ENCODE measurements around the gene RFPL1. TPM values are rescaled to one million over a fixed set of nuclear protein-coding genes. Genes with fewer than 3 reads are reported as not detected.

The RFPL1 gene
- total RNA-seq, 1 donor from 2014 or later: not detected

- Mint-ChIP-seq H3K9me3 (no peaks in the 10 kb centered on the region), H3K36me3 (no peaks in the 10 kb centered on the region), H3K27me3 (no peaks in the 10 kb centered on the region), H3K4me3 (no peak overlapping the region), H3K27ac (no peak overlapping the region), H3K4me1 (ENCODE audit: unreplicated experiment) (peaks cover 8% of the 10 kb centered on the region)
- no peak for DNase-seq (ENCODE audit: extremely low spot score, unreplicated experiment)
- no peak for TF ChIP-seq CTCF (conservative IDR thresholded peaks at IDR 0.05)
Observed at GRCh38 chr22:29447906-29448305, 9.5 kb downstream of the RFPL1 start.

GRCh38 chr22:29449296-29449875 lies 11.0 kb downstream of the RFPL1 start:
- Mint-ChIP-seq H3K4me3 (no peak overlapping the region), H3K27me3 (no peaks in the 10 kb centered on the region), H3K4me1 (ENCODE audit: unreplicated experiment) (no peaks in the 10 kb centered on the region), H3K27ac (no peak overlapping the region), H3K36me3 (no peaks in the 10 kb centered on the region), H3K9me3 (no peaks in the 10 kb centered on the region)
- DNase-seq (ENCODE audit: extremely low spot score, unreplicated experiment): no peak
- no peak for TF ChIP-seq CTCF (conservative IDR thresholded peaks at IDR 0.05)

- Mint-ChIP-seq H3K27ac (no peak overlapping the region), H3K36me3 (no peaks in the 10 kb centered on the region), H3K27me3 (no peaks in the 10 kb centered on the region), H3K4me3 (no peak overlapping the region), H3K4me1 (ENCODE audit: unreplicated experiment) (no peaks in the 10 kb centered on the region), H3K9me3 (no peaks in the 10 kb centered on the region)
- TF ChIP-seq CTCF (conservative IDR thresholded peaks at IDR 0.05): no peak
- DNase-seq (ENCODE audit: extremely low spot score, unreplicated experiment): no peak
Observed at GRCh38 chr22:29450222-29450621, 11.8 kb downstream of the RFPL1 start.

GRCh38 chr22:29451863-29452262 lies 13.5 kb downstream of the RFPL1 start:
- Mint-ChIP-seq H3K9me3 (no peaks in the 10 kb centered on the region), H3K4me3 (no peak overlapping the region), H3K36me3 (no peaks in the 10 kb centered on the region), H3K27me3 (no peaks in the 10 kb centered on the region), H3K27ac (no peak overlapping the region), H3K4me1 (ENCODE audit: unreplicated experiment) (peaks cover 4% of the 10 kb centered on the region)
- no peak for TF ChIP-seq CTCF (conservative IDR thresholded peaks at IDR 0.05)
- no peak for DNase-seq (ENCODE audit: extremely low spot score, unreplicated experiment)

- no peak for TF ChIP-seq CTCF (conservative IDR thresholded peaks at IDR 0.05)
Observed at GRCh38 chr22:29454276-29454675, 15.9 kb downstream of the RFPL1 start.

GRCh38 chr22:29456211-29456671 lies 17.9 kb downstream of the RFPL1 start:
- Mint-ChIP-seq H3K4me3 (no peak overlapping the region), H3K27ac (no peak overlapping the region), H3K36me3 (no peaks in the 10 kb centered on the region), H3K27me3 (no peaks in the 10 kb centered on the region), H3K4me1 (ENCODE audit: unreplicated experiment) (peaks cover 8% of the 10 kb centered on the region), H3K9me3 (no peaks in the 10 kb centered on the region)
- no peak for TF ChIP-seq CTCF (conservative IDR thresholded peaks at IDR 0.05)
- no peak for DNase-seq (ENCODE audit: extremely low spot score, unreplicated experiment)

More at GRCh38 chr22:29454276-29454675, 15.9 kb downstream of the RFPL1 start:
- H3K27me3 Mint-ChIP-seq: no peaks in the 10 kb centered on the region
- H3K27ac Mint-ChIP-seq: no peak overlapping the region
- no peak overlapping the region for H3K4me3 Mint-ChIP-seq
- no peaks in the 10 kb centered on the region for H3K36me3 Mint-ChIP-seq
- no peak for DNase-seq (ENCODE audit: extremely low spot score, unreplicated experiment)
- H3K9me3 Mint-ChIP-seq: no peaks in the 10 kb centered on the region
- H3K4me1 Mint-ChIP-seq (ENCODE audit: unreplicated experiment): peaks cover 8% of the 10 kb centered on the region
